ENCODE data around the gene ZNF318.

DNA sequence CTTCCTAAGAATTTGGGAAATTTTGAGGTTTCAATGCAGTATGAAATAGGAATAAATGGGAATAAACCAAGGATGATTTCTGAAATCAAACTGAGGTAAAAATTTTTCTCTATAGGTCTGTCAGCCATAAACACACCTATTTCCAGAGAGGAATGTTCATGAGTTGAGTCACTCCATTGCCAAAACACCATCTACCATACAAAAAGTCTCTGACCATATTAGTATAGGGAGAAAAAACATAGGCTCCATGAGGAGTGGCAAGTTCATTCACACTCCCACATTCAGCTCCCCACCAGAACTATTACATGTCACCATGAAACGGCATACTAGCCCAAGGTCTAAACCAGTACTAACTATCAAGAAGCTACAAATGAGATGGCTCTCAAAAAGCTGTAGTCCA, 9.6 kb downstream of the ZNF318 start:
- TF ChIP-seq, protein P1, sequence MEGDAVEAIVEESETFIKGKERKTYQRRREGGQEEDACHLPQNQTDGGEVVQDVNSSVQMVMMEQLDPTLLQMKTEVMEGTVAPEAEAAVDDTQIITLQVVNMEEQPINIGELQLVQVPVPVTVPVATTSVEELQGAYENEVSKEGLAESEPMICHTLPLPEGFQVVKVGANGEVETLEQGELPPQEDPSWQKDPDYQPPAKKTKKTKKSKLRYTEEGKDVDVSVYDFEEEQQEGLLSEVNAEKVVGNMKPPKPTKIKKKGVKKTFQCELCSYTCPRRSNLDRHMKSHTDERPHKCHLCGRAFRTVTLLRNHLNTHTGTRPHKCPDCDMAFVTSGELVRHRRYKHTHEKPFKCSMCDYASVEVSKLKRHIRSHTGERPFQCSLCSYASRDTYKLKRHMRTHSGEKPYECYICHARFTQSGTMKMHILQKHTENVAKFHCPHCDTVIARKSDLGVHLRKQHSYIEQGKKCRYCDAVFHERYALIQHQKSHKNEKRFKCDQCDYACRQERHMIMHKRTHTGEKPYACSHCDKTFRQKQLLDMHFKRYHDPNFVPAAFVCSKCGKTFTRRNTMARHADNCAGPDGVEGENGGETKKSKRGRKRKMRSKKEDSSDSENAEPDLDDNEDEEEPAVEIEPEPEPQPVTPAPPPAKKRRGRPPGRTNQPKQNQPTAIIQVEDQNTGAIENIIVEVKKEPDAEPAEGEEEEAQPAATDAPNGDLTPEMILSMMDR (IDR thresholded peaks at IDR 0.05; ENCODE audit: borderline replicate concordance, extremely low read depth, low read length, poor library complexity, severe bottlenecking) = no peak
- TF ChIP-seq EZH2 (IDR thresholded peaks at IDR 0.05; ENCODE audit: borderline replicate concordance, low read depth, low read length, severe bottlenecking) = no peak
